ENCODE measurements around the gene NUTF2.

The NUTF2 gene

GRCh38 chr16:67892899-67893742 is 46.4 kb downstream of the NUTF2 start, which contains the start of gene PSKH1 (continued):
- TF ChIP-seq ZNF639 (tag by site-specific recombination; IDR thresholded peaks at IDR 0.05) (no peak), ZNF133 (tag by site-specific recombination; IDR thresholded peaks at IDR 0.05) (no peak), ZNF10 (tag by site-specific recombination; IDR thresholded peaks at IDR 0.05) (no peak), ZNF211 (tag by site-specific recombination; IDR thresholded peaks at IDR 0.05; ENCODE audit: low read depth) (no peak), KLF10 (tag by site-specific recombination; IDR thresholded peaks at IDR 0.05) (peak; percentile 96), ZNF544 (tag by site-specific recombination; IDR thresholded peaks at IDR 0.05) (no peak), ZBTB11 (tag by site-specific recombination; conservative IDR thresholded peaks at IDR 0.05; ENCODE audit: low read depth) (0 out of 2 replicates have a peak, but pooled peaks have one; percentile 19), ZNF600 (tag by site-specific recombination; IDR thresholded peaks at IDR 0.05) (peak; percentile 73), ZNF501 (tag by site-specific recombination; IDR thresholded peaks at IDR 0.05) (no peak), ZNF404 (tag by site-specific recombination; IDR thresholded peaks at IDR 0.05) (no peak), ZNF645 (tag by site-specific recombination; IDR thresholded peaks at IDR 0.05) (no peak), ZSCAN5A (tag by site-specific recombination; IDR thresholded peaks at IDR 0.05) (no peak), ZNF223 (tag by site-specific recombination; IDR thresholded peaks at IDR 0.05) (no peak)

- no peak for TF ChIP-seq KLF7 (tag by site-specific recombination; IDR thresholded peaks at IDR 0.05; ENCODE audit: borderline replicate concordance)
- 0 out of 2 replicates have a peak, but pooled peaks have one; percentile 6 for TF ChIP-seq REST (tag by site-specific recombination; IDR thresholded peaks at IDR 0.05)
- no peak for TF ChIP-seq GLI4 (tag by site-specific recombination; IDR thresholded peaks at IDR 0.05)
- no peak for TF ChIP-seq MYNN (tag by site-specific recombination; IDR thresholded peaks at IDR 0.05; ENCODE audit: borderline replicate concordance)
- CTCF ChIA-PET: interaction anchor here (0.6 to 3.2 kb wide), 3 partner anchors 34 to 376 kb away, joined by 3 to 10 read pairs (median 4); no protein-coding TSS in a partner anchor
- POLR2A ChIA-PET: interaction anchor here (1.1 to 1.4 kb wide), 2 partner anchors 24 to 87 kb away, joined by 4 read pairs; partner anchors contain the start of genes RANBP10 and TSNAXIP1
- Histone ChIP-seq H3K27ac (ENCODE audit: extremely low read depth, low read depth, low read length) (peak overlapping the region; percentile 85), H3K4me1 (ENCODE audit: control insufficient read depth, insufficient read depth, low read length) (peaks cover 4% of the 10 kb centered on the region), H3K36me3 (ENCODE audit: control insufficient read depth in 2 of 2, insufficient read depth in 1 of 2, low read length in 2 of 2) (peaks cover 0 to 3% of the 10 kb centered on the region in 2 experiments; a peak in 2 of 3 replicates), H3K4me3 (ENCODE audit: low read depth, low read length) (peak overlapping the region; percentile 82), H3K9me3 (ENCODE audit: control insufficient read depth, insufficient read depth, low read depth, low read length) (no peaks in the 10 kb centered on the region)
These were observed 47.1 kb downstream of the NUTF2 start for GRCh38 chr16:67893743-67894399.
